KMS-11 (cell line): ENCODE measurements around the gene CASK.

Experiments used
- H2AFZ ChIP-seq: fragments of 200-600 bp; sonication (generic); 2 replicates; pipeline ENCODE4 v1.6.1; 2016; ENCODE audit warnings: antibody characterized with exemption, mixed run types, low read depth
- H3K27ac ChIP-seq: fragments of 200-600 bp; sonication (generic); 2 replicates; pipeline ENCODE4 v1.6.1; 2016; ENCODE audit warnings: mild to moderate bottlenecking, mixed run types
- H3K27me3 ChIP-seq: fragments of 200-600 bp; sonication (generic); 2 replicates; pipeline ENCODE4 v1.6.1; 2017; ENCODE audit warnings: mild to moderate bottlenecking, low read depth, mixed run types, moderate library complexity; ENCODE audit not compliant: insufficient read depth
- H3K36me3 ChIP-seq: fragments of 200-600 bp; sonication (generic); 2 replicates; pipeline ENCODE4 v1.6.1; 2017; ENCODE audit warnings: mild to moderate bottlenecking, mixed run types; ENCODE audit not compliant: insufficient read depth
- H3K4me1 ChIP-seq: fragments of 200-600 bp; sonication (generic); 2 replicates; pipeline ENCODE4 v1.6.1; 2016; ENCODE audit warnings: mild to moderate bottlenecking, low read depth, mixed run types; ENCODE audit not compliant: poor library complexity, severe bottlenecking
- H3K4me2 ChIP-seq: fragments of 200-600 bp; sonication (generic); 2 replicates; pipeline ENCODE4 v1.7.0; 2016; ENCODE audit warnings: mild to moderate bottlenecking, mixed run types
- H3K4me3 ChIP-seq: fragments of 200-600 bp; sonication (generic); IDR thresholded peaks from 2 replicates; pipeline ENCODE4 v1.6.1; 2017; ENCODE audit warnings: low read depth, low read length, mixed read lengths; ENCODE audit not compliant: insufficient read depth
- H3K79me2 ChIP-seq: fragments of 200-600 bp; sonication (generic); 2 replicates; pipeline ENCODE4 v1.6.1; 2016; ENCODE audit warnings: low read depth, mixed run types; ENCODE audit not compliant: insufficient read depth
- H3K9ac ChIP-seq: fragments of 200-600 bp; sonication (generic); 2 replicates; pipeline ENCODE4 v1.6.1; 2016; ENCODE audit warnings: mild to moderate bottlenecking, mixed run types
- H4K20me1 ChIP-seq: fragments of 200-600 bp; sonication (generic); 2 replicates; pipeline ENCODE4 v1.6.1; 2016; ENCODE audit warnings: mild to moderate bottlenecking, mixed run types; ENCODE audit not compliant: insufficient read depth
- CTCF ChIP-seq: fragments of 200-600 bp; sonication (generic); conservative IDR thresholded peaks from 2 replicates; pipeline ENCODE4 v1.6.1; 2017; ENCODE audit warnings: low read depth, mild to moderate bottlenecking, antibody characterized with exemption, low read length, moderate library complexity, mixed read lengths

Gene CASK

GRCh38 chrX:41923211-41923977 is at the start of gene CASK:
Gene CASK (minus strand): TSS chrX:41923554. CDS start chrX:41922988, 566 bp downstream.
- Histone ChIP-seq H3K79me2 (peaks cover 43% of the 10 kb centered on the region), H3K36me3 (no peaks in the 10 kb centered on the region), H3K27ac (peak within 1 kb of the TSS; percentile 54), H3K4me3 (peak within 1 kb of the TSS; percentile 48), H3K27me3 (no peaks in the 10 kb centered on the region), H2AFZ (peak within 1 kb of the TSS; percentile 94), H3K4me1 (peaks cover 16% of the 10 kb centered on the region), H3K4me2 (peak within 1 kb of the TSS; percentile 79), H3K9ac (peak within 1 kb of the TSS; percentile 62), H4K20me1 (no peaks in the 10 kb centered on the region)
- no peak for TF ChIP-seq CTCF

GRCh38 chrX:41971346-41971745 is 48.0 kb upstream of the CASK start:
- Histone ChIP-seq H3K36me3 (no peaks in the 10 kb centered on the region), H3K27me3 (no peaks in the 10 kb centered on the region)
- TF ChIP-seq CTCF = no peak

GRCh38 chrX:41970419-41970818 is 47.1 kb upstream of the CASK start:
- no peak overlapping the region for H3K27ac ChIP-seq
- no peaks in the 10 kb centered on the region for H3K36me3 ChIP-seq
- H3K27me3 ChIP-seq = no peaks in the 10 kb centered on the region
- H3K9ac ChIP-seq = no peak overlapping the region
- H2AFZ ChIP-seq = no peak overlapping the region
- H3K4me2 ChIP-seq = no peak overlapping the region
- H3K4me3 ChIP-seq = no peak overlapping the region
- TF ChIP-seq CTCF = no peak
- H3K4me1 ChIP-seq = no peaks in the 10 kb centered on the region
- H4K20me1 ChIP-seq = no peaks in the 10 kb centered on the region
- H3K79me2 ChIP-seq = no peaks in the 10 kb centered on the region

More at GRCh38 chrX:41971346-41971745, 48.0 kb upstream of the CASK start:
- no peaks in the 10 kb centered on the region for H3K4me1 ChIP-seq
- no peak overlapping the region for H3K27ac ChIP-seq
- H3K9ac ChIP-seq = no peak overlapping the region
- no peak overlapping the region for H3K4me3 ChIP-seq
- H4K20me1 ChIP-seq = no peaks in the 10 kb centered on the region
- no peak overlapping the region for H3K4me2 ChIP-seq
- no peaks in the 10 kb centered on the region for H3K79me2 ChIP-seq
- H2AFZ ChIP-seq = no peak overlapping the region

- Histone ChIP-seq H3K4me3 (no peak overlapping the region), H3K36me3 (no peaks in the 10 kb centered on the region), H3K79me2 (no peaks in the 10 kb centered on the region), H3K9ac (no peak overlapping the region), H3K27me3 (no peaks in the 10 kb centered on the region), H3K4me1 (peaks cover 6% of the 10 kb centered on the region), H4K20me1 (no peaks in the 10 kb centered on the region), H3K4me2 (no peak overlapping the region), H3K27ac (no peak overlapping the region), H2AFZ (no peak overlapping the region)
- no peak for TF ChIP-seq CTCF
Measured at GRCh38 chrX:41963348-41963747, 40.0 kb upstream of the CASK start.
